H9 (cell line): ENCODE data around the gene ALDH9A1. TPM values are rescaled to one million over a fixed set of nuclear protein-coding genes. Genes with fewer than 3 reads are reported as not detected.

ENCODE experiments used
- DNase-seq: peaks from one replicate; pipeline ENCODE4 v3.0.0-alpha.2; 2017
- H2AFZ ChIP-seq: one replicate; pipeline ENCODE4 v1.6.1; 2013; ENCODE audit warnings: mild to moderate bottlenecking, low read length, control low read depth, moderate library complexity
- H2AK5ac ChIP-seq: 2 replicates; pipeline ENCODE4 v1.6.1; 2013; ENCODE audit warnings: low read length, control low read depth, mixed read lengths; ENCODE audit not compliant: insufficient read length
- H2BK120ac ChIP-seq: one replicate; pipeline ENCODE4 v1.6.1; 2013; ENCODE audit warnings: low read depth, mild to moderate bottlenecking, low read length, control low read depth, inconsistent platforms; ENCODE audit not compliant: poor library complexity, severe bottlenecking
- H2BK12ac ChIP-seq: 2 replicates; pipeline ENCODE4 v1.6.1; 2013; ENCODE audit warnings: low read length, control low read depth, mixed read lengths, low read depth; ENCODE audit not compliant: insufficient read length
- H2BK15ac ChIP-seq: 2 replicates; pipeline ENCODE4 v1.6.1; 2013; ENCODE audit warnings: low read depth, low read length, control low read depth
- H2BK20ac ChIP-seq: one replicate; pipeline ENCODE4 v1.6.1; 2013; ENCODE audit warnings: low read depth, mild to moderate bottlenecking, low read length, control low read depth, inconsistent platforms; ENCODE audit not compliant: poor library complexity, severe bottlenecking
- H2BK5ac ChIP-seq: 2 replicates; pipeline ENCODE4 v1.6.1; 2013; ENCODE audit warnings: low read length, control low read depth, mixed read lengths; ENCODE audit not compliant: insufficient read length
- H3K14ac ChIP-seq: 2 replicates; pipeline ENCODE4 v1.6.1; 2013; ENCODE audit warnings: low read length, control low read depth; ENCODE audit not compliant: insufficient read depth
- H3K18ac ChIP-seq: 2 replicates; pipeline ENCODE4 v1.6.1; 2013; ENCODE audit warnings: low read depth, mild to moderate bottlenecking, mixed read lengths, low read length, control low read depth; ENCODE audit not compliant: insufficient read length
- H3K23ac ChIP-seq: 2 replicates; pipeline ENCODE4 v1.6.1; 2013; ENCODE audit warnings: low read length, control low read depth, mixed read lengths, low read depth; ENCODE audit not compliant: insufficient read length
- H3K23me2 ChIP-seq: 2 replicates; pipeline ENCODE4 v1.6.1; 2013; ENCODE audit warnings: low read depth, mild to moderate bottlenecking, mixed read lengths, low read length, control low read depth; ENCODE audit not compliant: insufficient read length, poor library complexity, severe bottlenecking
- H3K27ac ChIP-seq: 2 replicates; pipeline ENCODE4 v1.5.1; 2013; ENCODE audit warnings: low read length, control low read depth, mixed read lengths, low read depth; ENCODE audit not compliant: insufficient read length
- H3K27me3 ChIP-seq: 2 replicates; pipeline ENCODE4 v1.6.1; 2013; ENCODE audit warnings: low read length, control low read depth, inconsistent platforms; ENCODE audit not compliant: insufficient read depth
- H3K4ac ChIP-seq: 2 replicates; pipeline ENCODE4 v1.6.1; 2013; ENCODE audit warnings: low read depth, mild to moderate bottlenecking, control low read depth, inconsistent platforms, low read length, moderate library complexity
- H3K4me1 ChIP-seq: 2 replicates; pipeline ENCODE4 v1.6.1; 2013; ENCODE audit warnings: low read length, control low read depth, inconsistent platforms; ENCODE audit not compliant: insufficient read depth
- H3K4me2 ChIP-seq: 2 replicates; pipeline ENCODE4 v1.6.1; 2013; ENCODE audit warnings: low read length, control low read depth, mixed read lengths; ENCODE audit not compliant: insufficient read length, insufficient read depth
- H3K56ac ChIP-seq: 2 replicates; pipeline ENCODE4 v1.6.1; 2013; ENCODE audit warnings: low read depth, mild to moderate bottlenecking, mixed read lengths, low read length, control low read depth; ENCODE audit not compliant: insufficient read length
- H3K79me1 ChIP-seq: 2 replicates; pipeline ENCODE4 v1.6.1; 2013; ENCODE audit warnings: low read depth, mild to moderate bottlenecking, moderate library complexity, low read length, control low read depth, inconsistent platforms; ENCODE audit not compliant: insufficient read depth, poor library complexity, severe bottlenecking
- H3K79me2 ChIP-seq: 2 replicates; pipeline ENCODE4 v1.6.1; 2013; ENCODE audit warnings: low read length, control low read depth, inconsistent platforms; ENCODE audit not compliant: insufficient read depth
- H3K9ac ChIP-seq: 2 replicates; pipeline ENCODE4 v1.6.1; 2013; ENCODE audit warnings: low read length, control low read depth, mixed read lengths; ENCODE audit not compliant: insufficient read length; ENCODE audit errors: extremely low read depth
- H3K9me3 ChIP-seq: one replicate; pipeline ENCODE4 v1.6.1; 2013; ENCODE audit warnings: low read depth, low read length, inconsistent platforms; ENCODE audit not compliant: control insufficient read depth
- H3T11ph ChIP-seq: one replicate; pipeline ENCODE4 v1.6.1; 2013; ENCODE audit warnings: mild to moderate bottlenecking, low read length, control low read depth, inconsistent platforms
- H4K20me1 ChIP-seq: one replicate; pipeline ENCODE4 v1.6.1; 2013; ENCODE audit not compliant: control insufficient read depth, insufficient read length, insufficient read depth
- H4K5ac ChIP-seq: 2 replicates; pipeline ENCODE4 v1.6.1; 2013; ENCODE audit warnings: low read depth, mild to moderate bottlenecking, mixed read lengths, low read length, control low read depth; ENCODE audit not compliant: insufficient read length
- H4K8ac ChIP-seq: replicated peaks from 2 replicates; pipeline ENCODE4 v1.6.1; 2013; ENCODE audit warnings: low read length, control low read depth, mixed read lengths, low read depth; ENCODE audit not compliant: insufficient read length
- H4K91ac ChIP-seq: 2 replicates; pipeline ENCODE4 v1.6.1; 2013; ENCODE audit warnings: low read depth, mild to moderate bottlenecking, moderate library complexity, mixed read lengths, low read length, control low read depth; ENCODE audit not compliant: insufficient read length
- H3K27ac Mint-ChIP-seq, 3 experiments: 2 replicates in 2 of 3; 3 replicates in 1 of 3; pipeline ENCODE4 v1.8.0; 2020 to 2021; ENCODE audit warnings: mixed read lengths in 3 of 3, mild to moderate bottlenecking in 1 of 3, moderate library complexity in 1 of 3
- H3K27me3 Mint-ChIP-seq: 2 replicates; pipeline ENCODE4 v1.8.0; 2021; ENCODE audit warnings: low read depth, mild to moderate bottlenecking, moderate library complexity, mixed read lengths
- H3K36me3 Mint-ChIP-seq, 3 experiments: 2 replicates in 2 of 3; 3 replicates in 1 of 3; pipeline ENCODE4 v1.8.0; 2020 to 2021; ENCODE audit warnings: low read depth in 3 of 3, mixed read lengths in 3 of 3; ENCODE audit not compliant: insufficient read depth in 1 of 3
- H3K4me1 Mint-ChIP-seq, 2 experiments: 2 replicates each; pipeline ENCODE4 v1.8.0; 2020; ENCODE audit warnings: mixed read lengths in 2 of 2
- H3K4me3 Mint-ChIP-seq, 2 experiments: 2 replicates in 1 of 2; 3 replicates in 1 of 2; pipeline ENCODE4 v1.8.0; 2020 to 2021; ENCODE audit warnings: mild to moderate bottlenecking in 2 of 2, mixed read lengths in 2 of 2, moderate library complexity in 1 of 2
- H3K9me3 Mint-ChIP-seq, 2 experiments: 2 replicates in 1 of 2; 3 replicates in 1 of 2; pipeline ENCODE4 v1.8.0; 2020; ENCODE audit warnings: mild to moderate bottlenecking in 2 of 2, mixed read lengths in 2 of 2, moderate library complexity in 1 of 2
- WGBS: extraction: QIAGEN DNeasy Blood & Tissue Kit; methylation state at CpG from one replicate; pipeline ENCODE4 v1.1.7; 2013; ENCODE audit warnings: missing lambda C conversion rate, low lambda C conversion rate, mixed read lengths; ENCODE audit not compliant: insufficient read length; ENCODE audit errors: extremely low coverage; 5-methylcytosine and 5-hydroxymethylcytosine counted together
- total RNA-seq: library from RNA; stranded (reverse); gene quantifications from 2 replicates; pipeline ENCODE4 v1.2.1, GENCODE V29; 2021
- TF ChIP-seq, protein P1 (sequence below): fragments of 200-600 bp; sonication (generic); conservative IDR thresholded peaks from 3 replicates; pipeline ENCODE4 v1.8.0; 2021; ENCODE audit warnings: antibody characterized with exemption, mild to moderate bottlenecking

Gene ALDH9A1
- total RNA-seq, 1 experiment from 2014 or later: 55.0 TPM

DNA sequence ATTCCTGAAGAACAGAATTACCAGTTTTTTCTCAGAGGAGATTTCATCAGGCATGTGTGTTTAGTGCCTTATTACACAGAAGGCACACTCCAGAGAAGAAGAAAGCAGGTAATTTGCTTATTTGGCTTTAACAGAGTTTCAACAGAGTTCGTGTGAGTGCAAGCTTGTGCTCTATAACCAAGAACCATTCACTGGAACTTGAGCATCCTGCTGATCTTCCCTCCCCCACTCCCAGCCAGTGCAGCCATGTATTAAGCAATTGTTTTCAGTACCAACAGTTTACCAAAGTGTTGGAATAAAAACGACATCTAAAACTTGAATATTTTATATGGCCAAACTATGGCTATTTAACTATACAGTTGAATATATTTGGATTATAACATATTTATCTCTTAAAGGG is 63.0 kb downstream of the ALDH9A1 start:
- Histone ChIP-seq H4K20me1 (no peaks in the 10 kb centered on the region), H3K4me2 (peak overlapping the region; percentile 56), H3K9me3 (no peaks in the 10 kb centered on the region), H3K18ac (no peak overlapping the region), H4K91ac (no peak overlapping the region), H2BK12ac (no peak overlapping the region), H3K4me1 (0 out of 2 replicates have a peak, but pooled peaks cover 5% of the 10 kb centered on the region), H3K23me2 (peaks cover 11% of the 10 kb centered on the region), H4K8ac (no peak overlapping the region), H3K4ac (no peak overlapping the region), H3K27me3 (no peaks in the 10 kb centered on the region), H3K79me1 (peaks cover 2% of the 10 kb centered on the region), H3K14ac (no peak overlapping the region), H2BK20ac (no peak overlapping the region), H3T11ph (no peak overlapping the region), H3K9ac (no peak overlapping the region), H2BK5ac (no peak overlapping the region), H3K27ac (no peak overlapping the region), H2BK120ac (no peak overlapping the region), H2AFZ (no peak overlapping the region), H2BK15ac (no peak overlapping the region), H3K56ac (no peak overlapping the region), H3K79me2 (peaks cover 3% of the 10 kb centered on the region; the same call in 1 of the 2 replicates), H4K5ac (no peak overlapping the region), H2AK5ac (no peak overlapping the region), H3K23ac (no peak overlapping the region)
- no peaks in the 10 kb centered on the region for H3K9me3 Mint-ChIP-seq
- DNase-seq: no peak
- no peaks in the 10 kb centered on the region for H3K27me3 Mint-ChIP-seq
- TF ChIP-seq, protein P1, sequence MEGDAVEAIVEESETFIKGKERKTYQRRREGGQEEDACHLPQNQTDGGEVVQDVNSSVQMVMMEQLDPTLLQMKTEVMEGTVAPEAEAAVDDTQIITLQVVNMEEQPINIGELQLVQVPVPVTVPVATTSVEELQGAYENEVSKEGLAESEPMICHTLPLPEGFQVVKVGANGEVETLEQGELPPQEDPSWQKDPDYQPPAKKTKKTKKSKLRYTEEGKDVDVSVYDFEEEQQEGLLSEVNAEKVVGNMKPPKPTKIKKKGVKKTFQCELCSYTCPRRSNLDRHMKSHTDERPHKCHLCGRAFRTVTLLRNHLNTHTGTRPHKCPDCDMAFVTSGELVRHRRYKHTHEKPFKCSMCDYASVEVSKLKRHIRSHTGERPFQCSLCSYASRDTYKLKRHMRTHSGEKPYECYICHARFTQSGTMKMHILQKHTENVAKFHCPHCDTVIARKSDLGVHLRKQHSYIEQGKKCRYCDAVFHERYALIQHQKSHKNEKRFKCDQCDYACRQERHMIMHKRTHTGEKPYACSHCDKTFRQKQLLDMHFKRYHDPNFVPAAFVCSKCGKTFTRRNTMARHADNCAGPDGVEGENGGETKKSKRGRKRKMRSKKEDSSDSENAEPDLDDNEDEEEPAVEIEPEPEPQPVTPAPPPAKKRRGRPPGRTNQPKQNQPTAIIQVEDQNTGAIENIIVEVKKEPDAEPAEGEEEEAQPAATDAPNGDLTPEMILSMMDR: no peak
- WGBS: no CpG with 5 or more reads among the region's 2 CpGs
- H3K4me1 Mint-ChIP-seq: peaks cover 38 to 47% of the 10 kb centered on the region in 2 experiments
- no peak overlapping the region for H3K4me3 Mint-ChIP-seq
- H3K27ac Mint-ChIP-seq: no peak overlapping the region
- peaks cover 3 to 5% (median 5%) of the 10 kb centered on the region in 3 experiments; a peak in 3 of 7 replicates for H3K36me3 Mint-ChIP-seq
